RWPE1 (cell line): ENCODE measurements around the gene CMTM5.
"Not testable (repeated sequence)": the region's sequence is repeated elsewhere in the genome, so short reads cannot be mapped to it uniquely, and the experiment has no call there.

Experiments
- CTCF ChIA-PET: fragments of 350-600 bp; sonication (Branson Sonifier 250); formaldehyde crosslinking; extraction: SDS; loops from one replicate; lab custom pipeline; 2021; lab: Yijun Ruan, JAX
- POLR2A ChIA-PET: fragments of 400-600 bp; formaldehyde crosslinking; extraction: SDS; loops from one replicate; lab custom pipeline; 2020; ENCODE audit warnings: antibody characterized with exemption; ENCODE audit not compliant: low non-redundant PET; lab: Yijun Ruan, JAX
- DNase-seq: peaks from one replicate; pipeline ENCODE4 v3.0.0; 2012; ENCODE audit warnings: low spot score
- H3K27ac ChIP-seq: fragments of 450-650 bp; 2 replicates; pipeline ENCODE4 v1.5.1; 2017
- TF ChIP-seq, protein P1 (sequence below): fragments of 450-650 bp; conservative IDR thresholded peaks from 2 replicates; pipeline ENCODE4 v1.5.1; 2017; ENCODE audit warnings: low read depth, mild to moderate bottlenecking

CMTM5 gene

DNA sequence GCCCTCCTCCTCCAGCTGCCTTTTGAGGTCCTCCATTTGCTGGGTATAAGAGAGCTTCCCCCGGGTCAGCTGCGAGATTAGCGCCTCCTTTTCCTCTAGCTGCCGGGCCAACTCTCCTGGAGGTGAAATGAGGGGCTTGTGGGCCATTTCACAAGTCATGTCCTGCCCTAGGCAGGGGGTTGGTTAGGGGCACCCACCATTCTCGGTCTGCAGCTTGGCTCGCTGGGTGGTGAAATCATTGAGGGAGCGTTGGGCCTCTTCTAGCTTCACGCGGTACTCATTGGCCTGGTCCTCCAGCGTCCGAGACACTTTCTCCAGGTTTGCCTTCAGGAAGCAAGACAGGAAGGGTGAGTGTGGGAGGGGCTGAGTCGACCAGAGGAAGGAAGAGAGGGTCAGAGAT is 12.6 kb downstream of the CMTM5 start:
- no peak overlapping the region for H3K27ac ChIP-seq
- CTCF ChIA-PET: interaction anchor here (1.6 kb wide), 1 partner anchor 9 kb away, joined by 8 read pairs; no protein-coding TSS in a partner anchor
- TF ChIP-seq, protein P1, sequence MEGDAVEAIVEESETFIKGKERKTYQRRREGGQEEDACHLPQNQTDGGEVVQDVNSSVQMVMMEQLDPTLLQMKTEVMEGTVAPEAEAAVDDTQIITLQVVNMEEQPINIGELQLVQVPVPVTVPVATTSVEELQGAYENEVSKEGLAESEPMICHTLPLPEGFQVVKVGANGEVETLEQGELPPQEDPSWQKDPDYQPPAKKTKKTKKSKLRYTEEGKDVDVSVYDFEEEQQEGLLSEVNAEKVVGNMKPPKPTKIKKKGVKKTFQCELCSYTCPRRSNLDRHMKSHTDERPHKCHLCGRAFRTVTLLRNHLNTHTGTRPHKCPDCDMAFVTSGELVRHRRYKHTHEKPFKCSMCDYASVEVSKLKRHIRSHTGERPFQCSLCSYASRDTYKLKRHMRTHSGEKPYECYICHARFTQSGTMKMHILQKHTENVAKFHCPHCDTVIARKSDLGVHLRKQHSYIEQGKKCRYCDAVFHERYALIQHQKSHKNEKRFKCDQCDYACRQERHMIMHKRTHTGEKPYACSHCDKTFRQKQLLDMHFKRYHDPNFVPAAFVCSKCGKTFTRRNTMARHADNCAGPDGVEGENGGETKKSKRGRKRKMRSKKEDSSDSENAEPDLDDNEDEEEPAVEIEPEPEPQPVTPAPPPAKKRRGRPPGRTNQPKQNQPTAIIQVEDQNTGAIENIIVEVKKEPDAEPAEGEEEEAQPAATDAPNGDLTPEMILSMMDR: no peak
- POLR2A ChIA-PET: no interaction called here
- no peak for DNase-seq

DNA sequence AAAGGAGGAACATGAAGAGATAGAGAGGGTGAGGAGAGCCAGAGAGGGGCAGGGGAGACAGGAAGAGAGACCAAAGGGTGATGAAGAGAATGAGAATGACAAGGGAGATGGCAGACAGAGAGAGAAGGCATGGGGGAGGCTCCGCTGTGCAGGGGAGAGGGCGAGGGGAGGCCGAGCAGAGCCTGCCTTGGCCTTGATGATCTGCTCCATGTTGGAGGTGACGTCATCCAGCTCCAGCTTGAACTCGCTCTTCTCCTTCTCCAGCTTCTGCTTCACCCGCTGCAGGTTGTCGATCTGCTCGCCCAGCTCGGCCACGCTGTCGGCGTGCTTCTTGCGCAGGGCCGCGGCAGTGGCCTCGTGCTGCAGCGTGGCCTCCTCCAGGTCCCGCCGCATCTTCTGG is 13.0 kb downstream of the CMTM5 start:
- POLR2A ChIA-PET, DNase-seq, H3K27ac ChIP-seq: not testable (repeated sequence)
- CTCF ChIA-PET: interaction anchor here (0.6 kb wide), 1 partner anchor 96 kb away, joined by 4 read pairs; no protein-coding TSS in a partner anchor

DNA sequence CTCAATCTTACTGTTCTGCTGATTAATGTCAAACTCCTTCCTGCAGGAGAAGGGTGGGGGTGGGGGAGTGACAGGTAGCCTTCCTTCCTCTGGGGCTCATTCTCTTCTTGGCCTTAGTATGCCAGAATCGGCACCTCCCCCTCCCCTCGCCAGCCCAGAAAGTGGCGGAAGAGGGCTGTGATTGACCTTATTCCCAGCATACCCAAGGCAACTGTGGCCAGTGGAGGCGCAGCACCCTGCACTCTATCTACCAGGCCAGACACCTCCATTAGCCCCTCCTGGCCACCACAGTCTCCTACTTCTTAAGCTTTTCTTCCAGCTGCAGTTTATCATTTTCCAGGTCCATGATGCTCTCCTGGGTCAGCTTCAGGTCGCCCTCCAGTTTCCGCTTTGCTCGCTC is 15.8 kb downstream of the CMTM5 start:
- TF ChIP-seq, protein P1: no peak
- CTCF ChIA-PET: interaction anchor here (1.0 to 1.5 kb wide), 3 partner anchors 13 to 239 kb away, joined by 3 to 8 read pairs (median 6); no protein-coding TSS in a partner anchor

DNA sequence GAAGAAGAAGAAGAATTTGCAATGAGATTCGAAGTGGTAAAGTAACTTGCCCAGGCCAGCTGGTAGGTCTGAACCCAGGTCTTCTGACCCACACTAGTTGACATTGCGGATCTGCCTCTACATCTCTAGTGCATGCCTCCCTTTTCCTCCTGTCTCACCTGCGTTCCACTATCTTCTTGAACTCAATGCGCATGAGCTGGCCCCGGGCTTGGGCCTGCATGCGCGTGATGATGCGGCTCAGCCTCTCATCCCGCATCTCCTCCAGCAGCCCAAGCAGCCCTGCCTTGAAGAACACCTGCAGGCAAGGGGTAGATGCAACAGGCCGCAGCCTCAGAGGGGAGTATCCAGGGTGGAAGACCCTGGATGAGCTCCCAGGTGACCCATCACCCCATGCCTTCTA is 19.3 kb downstream of the CMTM5 start:
- no peak for DNase-seq
- TF ChIP-seq, protein P1: no peak
- ChIA-PET CTCF (no interaction called here), POLR2A (no interaction called here)
- no peak overlapping the region for H3K27ac ChIP-seq

More for the DNA sequence above, 15.8 kb downstream of the CMTM5 start:
- H3K27ac ChIP-seq: no peak overlapping the region
- POLR2A ChIA-PET: no interaction called here
- no peak for DNase-seq

DNA sequence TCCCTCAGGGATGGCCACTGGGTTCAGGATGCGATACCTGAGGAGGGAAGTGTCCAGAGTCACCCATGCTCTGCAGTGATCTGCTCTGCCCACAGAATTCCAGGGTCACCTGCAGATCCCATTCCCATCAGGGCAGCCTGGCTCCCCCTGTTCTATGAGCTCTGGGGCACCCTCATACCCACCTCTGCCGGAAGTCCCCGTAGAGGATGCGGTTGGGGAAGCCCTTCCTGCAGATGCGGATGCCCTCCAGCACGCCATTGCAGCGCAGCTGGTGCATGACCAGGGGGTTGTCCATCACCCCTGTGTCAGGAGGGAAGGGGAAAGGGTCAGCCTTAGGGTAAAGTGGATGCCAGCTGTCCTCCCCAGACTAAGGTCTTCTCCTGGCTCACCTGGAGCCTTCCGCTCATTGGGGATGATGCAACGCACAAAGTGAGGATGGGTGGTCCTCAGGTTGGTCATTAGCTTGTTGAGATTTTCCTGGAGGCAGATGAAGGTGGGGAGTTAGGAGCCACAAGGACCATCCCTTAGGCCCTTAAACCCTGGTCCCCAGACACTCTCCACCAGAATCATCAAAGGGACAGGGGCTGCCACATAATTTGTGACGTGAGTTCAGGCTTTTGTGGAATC is 20.0 kb downstream of the CMTM5 start:
- no peak for DNase-seq
- ChIA-PET CTCF (no interaction called here), POLR2A (no interaction called here)
- no peak overlapping the region for H3K27ac ChIP-seq
- TF ChIP-seq, protein P1: no peak

DNA sequence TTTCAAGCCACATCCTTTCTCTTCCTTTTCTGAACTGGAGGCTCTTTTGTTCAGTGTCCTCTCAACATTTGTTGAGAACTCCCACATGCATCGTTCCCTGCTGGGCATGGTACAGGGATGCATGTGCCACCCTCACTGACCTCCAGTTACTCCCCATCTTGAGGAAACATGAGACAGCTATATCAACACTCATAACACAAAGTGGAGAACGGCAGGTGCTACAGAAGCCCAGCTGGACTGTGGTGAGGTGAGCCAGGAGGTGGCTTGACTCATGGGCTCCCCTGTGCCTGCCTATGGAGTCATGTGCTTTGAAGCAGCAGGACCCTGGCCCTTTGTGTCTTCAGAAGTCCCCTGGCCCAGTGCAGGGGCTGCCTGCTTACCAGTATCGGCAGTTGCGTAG is 21.5 kb downstream of the CMTM5 start:
- no peak for DNase-seq
- POLR2A ChIA-PET: no interaction called here
- CTCF ChIA-PET: no interaction called here
- H3K27ac ChIP-seq: no peak overlapping the region
- TF ChIP-seq, protein P1: no peak

DNA sequence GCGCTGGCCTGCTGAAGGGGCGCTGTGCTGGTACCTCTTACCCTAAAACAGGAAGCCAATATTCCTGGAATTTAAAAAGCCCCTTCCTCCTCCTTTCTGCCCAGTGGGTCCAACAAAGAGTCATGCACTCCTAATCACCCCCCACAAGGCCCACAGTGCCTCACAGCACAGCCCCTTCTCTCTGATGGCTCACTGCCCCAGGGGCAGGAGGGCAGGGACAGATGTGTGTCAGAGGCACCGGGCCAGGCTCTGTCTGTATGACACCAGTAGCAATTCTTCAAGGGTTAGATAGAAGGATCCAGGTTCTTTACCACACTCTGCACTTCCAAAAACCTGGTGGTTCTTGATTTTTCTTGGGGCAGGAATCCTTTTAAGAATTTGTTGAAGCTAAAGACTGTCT is 22.3 kb downstream of the CMTM5 start:
- TF ChIP-seq, protein P1: no peak
- DNase-seq: no peak
- ChIA-PET POLR2A (no interaction called here), CTCF (no interaction called here)
- no peak overlapping the region for H3K27ac ChIP-seq
